ENCODE measurements around the gene TDRD5. TPM values are rescaled to one million over a fixed set of nuclear protein-coding genes. Genes with fewer than 3 reads are reported as not detected.

TDRD5 gene
- polyA plus RNA-seq, 1 donor = not detected

Other genes with a start within 250 kb of the TDRD5 start
- gene AXDND1, start 225.9 kb upstream of the TDRD5 start, polyA plus RNA-seq (ENCODE audit: insufficient read length) = not detected
- gene NPHS2, start 15.9 kb upstream of the TDRD5 start, polyA plus RNA-seq (ENCODE audit: insufficient read length) = not detected
- gene FAM163A, start 151.5 kb downstream of the TDRD5 start, polyA plus RNA-seq (ENCODE audit: insufficient read length) = 0.16 TPM

Measured in forelimb muscle (tissue), 1 donor.